HepG2 (cell line): ENCODE results near the gene CXADR. TPM values are rescaled to one million over a fixed set of nuclear protein-coding genes. Genes with fewer than 3 reads are reported as not detected.

Source experiments
- AGO2 ChIP-seq: fragments of 200-400 bp; formaldehyde crosslinking; optimal IDR thresholded peaks from 2 replicates; pipeline ENCODE3; 2017; ENCODE audit warnings: mild to moderate bottlenecking, low read depth, low read length, moderate library complexity
- BHLHE40 ChIP-seq: IDR thresholded peaks from 2 replicates; pipeline ENCODE4 v1.6.1; 2011; ENCODE audit warnings: low read length, improper control_type of control experiment
- CHCHD3 ChIP-seq: sonication (generic); formaldehyde crosslinking; IDR thresholded peaks from 2 replicates; pipeline ENCODE4 v1.8.0; 2022; ENCODE audit warnings: mild to moderate bottlenecking, missing genetic modification reagents, moderate library complexity
- CSRNP1 ChIP-seq: sonication (generic); formaldehyde crosslinking; IDR thresholded peaks from 2 replicates; pipeline ENCODE4 v1.8.1; 2023; ENCODE audit warnings: mild to moderate bottlenecking, missing genetic modification reagents
- MAZ ChIP-seq, 2 experiments: sonication (generic) in 1 of 2; formaldehyde crosslinking in 1 of 2; IDR thresholded peaks; 2 replicates each; pipeline versions ENCODE4 v1.5.0 to v1.6.1; 2012 to 2020; ENCODE audit warnings: low read depth in 2 of 2, mild to moderate bottlenecking in 2 of 2, borderline replicate concordance in 1 of 2, improper control_type of control experiment in 1 of 2, low read length in 1 of 2, missing genetic modification reagents in 1 of 2, moderate library complexity in 1 of 2
- NKX3-1 ChIP-seq: sonication (generic); formaldehyde crosslinking; IDR thresholded peaks from 2 replicates; pipeline ENCODE4 v1.5.0; 2020; ENCODE audit warnings: missing genetic modification reagents
- NR2C2 ChIP-seq: sonication (generic); formaldehyde crosslinking; IDR thresholded peaks from 2 replicates; pipeline ENCODE4 v1.4.0; 2020; ENCODE audit warnings: missing genetic modification reagents, mild to moderate bottlenecking, moderate library complexity, borderline replicate concordance
- RAD21 ChIP-seq: fragments of 450-650 bp; formaldehyde crosslinking; IDR thresholded peaks from 2 replicates; pipeline ENCODE4 v1.5.0; 2020; ENCODE audit warnings: mild to moderate bottlenecking
- RFX1 ChIP-seq: fragments of 450-650 bp; IDR thresholded peaks from 2 replicates; pipeline ENCODE4 v1.6.1; 2017
- SMAD3 ChIP-seq: sonication (generic); formaldehyde crosslinking; IDR thresholded peaks from 2 replicates; pipeline ENCODE4 v1.4.0; 2020; ENCODE audit warnings: missing genetic modification reagents
- TRAFD1 ChIP-seq: sonication (generic); formaldehyde crosslinking; IDR thresholded peaks from 2 replicates; pipeline ENCODE4 v1.5.1; 2020; ENCODE audit warnings: missing genetic modification reagents, mild to moderate bottlenecking, borderline replicate concordance
- ZNF20 ChIP-seq: sonication (generic); formaldehyde crosslinking; IDR thresholded peaks from 2 replicates; pipeline ENCODE4 v1.4.0; 2020; ENCODE audit warnings: mild to moderate bottlenecking, moderate library complexity, missing genetic modification reagents
- ZNF234 ChIP-seq: sonication (generic); formaldehyde crosslinking; conservative IDR thresholded peaks from 2 replicates; pipeline ENCODE4 v1.5.1; 2020; ENCODE audit warnings: mild to moderate bottlenecking, missing genetic modification reagents
- ZNF431 ChIP-seq: sonication (generic); formaldehyde crosslinking; IDR thresholded peaks from 2 replicates; pipeline ENCODE4 v1.9.0; 2022; ENCODE audit warnings: missing genetic modification reagents, low read depth, mild to moderate bottlenecking, borderline replicate concordance
- ZNF530 ChIP-seq: sonication (generic); formaldehyde crosslinking; IDR thresholded peaks from 2 replicates; pipeline ENCODE4 v1.5.0; 2020; ENCODE audit warnings: low read depth, mild to moderate bottlenecking, missing genetic modification reagents
- ZNF543 ChIP-seq: sonication (generic); formaldehyde crosslinking; IDR thresholded peaks from 2 replicates; pipeline ENCODE4 v1.4.0; 2020; ENCODE audit warnings: mild to moderate bottlenecking, missing genetic modification reagents
- ZNF550 ChIP-seq: sonication (generic); formaldehyde crosslinking; IDR thresholded peaks from 2 replicates; pipeline ENCODE4 v1.4.0; 2020; ENCODE audit warnings: mild to moderate bottlenecking, missing genetic modification reagents, borderline replicate concordance
- ZNF572 ChIP-seq: sonication (generic); formaldehyde crosslinking; IDR thresholded peaks from 2 replicates; pipeline ENCODE4 v1.5.1; 2020; ENCODE audit warnings: mild to moderate bottlenecking, missing genetic modification reagents
- ZNF768 ChIP-seq: sonication (generic); formaldehyde crosslinking; IDR thresholded peaks from 2 replicates; pipeline ENCODE4 v1.4.0; 2020; ENCODE audit warnings: missing genetic modification reagents
- ZNF775 ChIP-seq: sonication (generic); formaldehyde crosslinking; IDR thresholded peaks from 2 replicates; pipeline ENCODE4 v1.4.0; 2020; ENCODE audit warnings: missing genetic modification reagents, mild to moderate bottlenecking, moderate library complexity, borderline replicate concordance
- ZNF792 ChIP-seq: IDR thresholded peaks from 2 replicates; pipeline ENCODE4 v1.6.1; 2016
- ZNF841 ChIP-seq: sonication (generic); formaldehyde crosslinking; IDR thresholded peaks from 2 replicates; pipeline ENCODE4 v1.8.1; 2023; ENCODE audit warnings: missing genetic modification reagents, borderline replicate concordance
- ZNF850 ChIP-seq: sonication (generic); formaldehyde crosslinking; conservative IDR thresholded peaks from 2 replicates; pipeline ENCODE4 v1.9.0; 2021; ENCODE audit warnings: mild to moderate bottlenecking, missing genetic modification reagents
- polyA plus RNA-seq, 8 experiments: library from polyadenylated mRNA; depleted of rRNA in 3 of 8; stranded (reverse) in 7 of 8; unstranded in 1 of 8; fragments of >200 nt; fragmentation: Illumina TruSeq in 4 of 8; extraction: Trizol in 4 of 8; gene quantifications; 2 replicates each; pipeline versions ENCODE4 v1.2.1 to v1.2.3, GENCODE V29; 2011 to 2016; ENCODE audit warnings: low read depth in 4 of 8, missing spikeins in 1 of 8, mixed read lengths in 1 of 8; ENCODE audit not compliant: insufficient read depth in 1 of 8
- total RNA-seq, 5 experiments: library from RNA; depleted of rRNA; stranded (reverse); fragments of >200 nt; fragmentation: Illumina TruSeq; extraction: Trizol; gene quantifications; 2 replicates each; pipeline ENCODE4 v1.2.3, GENCODE V29; 2016; ENCODE audit warnings: low read depth in 1 of 5
- TF ChIP-seq, protein P1 (sequence below): IDR thresholded peaks from 2 replicates; pipeline ENCODE4 v1.6.1; 2016; ENCODE audit warnings: control low read depth
- TF ChIP-seq, protein P2 (sequence below): sonication (generic); formaldehyde crosslinking; IDR thresholded peaks from 2 replicates; pipeline ENCODE4 v1.8.0; 2022; ENCODE audit warnings: mild to moderate bottlenecking, missing genetic modification reagents

CXADR gene
- total and polyA plus RNA-seq, 2 of the 13 experiments (the other 11 are each of a cell fraction or from before 2014, with no cell fraction given): 86.8 to 110 TPM

DNA sequence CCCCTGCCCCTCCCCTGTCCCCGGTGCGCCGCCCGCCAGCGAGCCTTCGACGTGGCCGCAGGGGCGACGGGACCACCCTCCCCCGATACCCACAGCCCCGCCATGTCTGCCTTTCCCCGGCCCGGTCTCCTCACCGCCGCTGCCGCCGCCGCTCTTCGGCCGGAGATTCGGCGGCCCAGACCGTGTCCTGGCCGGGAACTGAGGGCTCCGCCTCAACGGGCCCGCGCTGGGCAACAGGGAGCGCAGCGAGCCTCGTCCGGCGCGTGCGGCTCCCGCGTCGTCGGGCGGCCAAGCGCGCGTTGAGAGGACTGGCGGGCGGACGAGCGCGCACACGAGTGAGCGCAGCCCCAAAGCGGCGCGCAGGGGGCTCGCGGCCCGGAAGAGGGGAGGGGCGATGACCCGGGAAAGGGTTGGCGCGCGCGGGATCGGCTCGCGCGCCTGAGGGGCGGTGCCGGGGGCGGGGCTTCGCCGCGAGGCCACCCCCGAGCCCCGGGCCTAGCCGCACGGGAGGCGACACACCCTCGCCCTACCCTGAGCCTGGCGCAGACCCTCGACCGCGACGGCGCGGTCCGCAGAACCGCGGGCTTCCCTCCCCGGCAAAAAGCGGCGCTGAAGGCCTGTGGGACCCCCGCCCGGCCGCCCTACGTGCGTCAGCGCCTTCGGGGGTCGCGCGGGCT is 99.9 kb downstream of the CXADR start, which contains the start of gene BTG3 (continued):
- TF ChIP-seq, protein P1, sequence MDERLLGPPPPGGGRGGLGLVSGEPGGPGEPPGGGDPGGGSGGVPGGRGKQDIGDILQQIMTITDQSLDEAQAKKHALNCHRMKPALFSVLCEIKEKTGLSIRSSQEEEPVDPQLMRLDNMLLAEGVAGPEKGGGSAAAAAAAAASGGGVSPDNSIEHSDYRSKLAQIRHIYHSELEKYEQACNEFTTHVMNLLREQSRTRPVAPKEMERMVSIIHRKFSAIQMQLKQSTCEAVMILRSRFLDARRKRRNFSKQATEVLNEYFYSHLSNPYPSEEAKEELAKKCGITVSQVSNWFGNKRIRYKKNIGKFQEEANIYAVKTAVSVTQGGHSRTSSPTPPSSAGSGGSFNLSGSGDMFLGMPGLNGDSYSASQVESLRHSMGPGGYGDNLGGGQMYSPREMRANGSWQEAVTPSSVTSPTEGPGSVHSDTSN (CRISPR knock-in tag): no peak
- no peak for TF ChIP-seq RAD21 (CRISPR knock-in tag)
- peak; percentile 67 for TF ChIP-seq NR2C2 (CRISPR knock-in tag)
- no peak for TF ChIP-seq ZNF850 (CRISPR knock-in tag)
- TF ChIP-seq, protein P2, sequence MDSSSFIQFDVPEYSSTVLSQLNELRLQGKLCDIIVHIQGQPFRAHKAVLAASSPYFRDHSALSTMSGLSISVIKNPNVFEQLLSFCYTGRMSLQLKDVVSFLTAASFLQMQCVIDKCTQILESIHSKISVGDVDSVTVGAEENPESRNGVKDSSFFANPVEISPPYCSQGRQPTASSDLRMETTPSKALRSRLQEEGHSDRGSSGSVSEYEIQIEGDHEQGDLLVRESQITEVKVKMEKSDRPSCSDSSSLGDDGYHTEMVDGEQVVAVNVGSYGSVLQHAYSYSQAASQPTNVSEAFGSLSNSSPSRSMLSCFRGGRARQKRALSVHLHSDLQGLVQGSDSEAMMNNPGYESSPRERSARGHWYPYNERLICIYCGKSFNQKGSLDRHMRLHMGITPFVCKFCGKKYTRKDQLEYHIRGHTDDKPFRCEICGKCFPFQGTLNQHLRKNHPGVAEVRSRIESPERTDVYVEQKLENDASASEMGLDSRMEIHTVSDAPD: no peak
- TF ChIP-seq NKX3-1 (CRISPR knock-in tag): peak; percentile 60; the same call in 1 of the 2 replicates
- TF ChIP-seq ZNF841 (CRISPR knock-in tag): no peak; the same call in 1 of the 2 replicates
- peak; percentile 37; the same call in 1 of the 2 replicates for TF ChIP-seq ZNF768 (CRISPR knock-in tag)
- TF ChIP-seq CHCHD3 (CRISPR knock-in tag): no peak
- no peak for TF ChIP-seq ZNF775 (CRISPR knock-in tag)
- no peak for TF ChIP-seq TRAFD1 (CRISPR knock-in tag)
- no peak for TF ChIP-seq ZNF530
- TF ChIP-seq BHLHE40: no peak; the same call in 1 of the 2 replicates
- TF ChIP-seq AGO2: peak; percentile 98
- TF ChIP-seq RFX1: no peak
- no peak for TF ChIP-seq SMAD3 (CRISPR knock-in tag)
- 0 out of 2 replicates have a peak, but pooled peaks have one; percentile 34 for TF ChIP-seq ZNF543 (CRISPR knock-in tag)
- TF ChIP-seq ZNF20 (CRISPR knock-in tag): no peak
- TF ChIP-seq ZNF234 (CRISPR knock-in tag): no peak
- no peak for TF ChIP-seq ZNF572 (CRISPR knock-in tag)
- TF ChIP-seq CSRNP1 (CRISPR knock-in tag): no peak
- TF ChIP-seq ZNF550 (CRISPR knock-in tag): no peak
- peak; percentile 80; the same call in 1 of the 2 replicates for TF ChIP-seq ZNF431
- TF ChIP-seq ZNF792 (CRISPR knock-in tag): no peak
- TF ChIP-seq MAZ (IDR thresholded peaks at IDR 0.05; ENCODE audit: borderline replicate concordance, low read depth, low read length): no peak
- TF ChIP-seq MAZ (CRISPR knock-in tag; IDR thresholded peaks at IDR 0.05; ENCODE audit: low read depth): peak; percentile 78; the same call in 1 of the 2 replicates
